Measurements from ENCODE around the gene PTMS.
"Not testable (repeated sequence)": the region's sequence is repeated elsewhere in the genome, so short reads cannot be mapped to it uniquely, and the experiment has no call there.

The PTMS gene

GRCh38 chr12:6765634-6766581 lies at the start of gene PTMS:
TSS of gene PTMS (plus strand) at chr12:6766363. CDS start at chr12:6766706, 343 bp downstream.
- no peak for DNase-seq

GRCh38 chr12:6716874-6717437 lies 49.2 kb upstream of the PTMS start:
- no peak for DNase-seq

GRCh38 chr12:6722863-6723262 lies 43.3 kb upstream of the PTMS start:
- no peak for DNase-seq

GRCh38 chr12:6723607-6724408 lies 42.4 kb upstream of the PTMS start, which contains the start of gene COPS7A:
TSS of gene COPS7A (plus strand) at chr12:6724046. CDS start at chr12:6724657, 611 bp downstream.
- DNase-seq = peak; percentile 92

GRCh38 chr12:6724409-6724797 lies 41.8 kb upstream of the PTMS start:
- DNase-seq = peak; percentile 13

GRCh38 chr12:6725350-6725749 lies 40.8 kb upstream of the PTMS start:
- DNase-seq = no peak

GRCh38 chr12:6729186-6729585 lies 37.0 kb upstream of the PTMS start:
- DNase-seq = no peak

- no peak for DNase-seq
These were observed 36.0 kb upstream of the PTMS start for GRCh38 chr12:6730169-6730568.

- DNase-seq = no peak
These were observed 31.4 kb upstream of the PTMS start for GRCh38 chr12:6734506-6735387.

- peak; percentile 47 for DNase-seq
These were observed 30.5 kb upstream of the PTMS start for GRCh38 chr12:6735448-6736191.

GRCh38 chr12:6736754-6737153 lies 29.4 kb upstream of the PTMS start:
- no peak for DNase-seq

GRCh38 chr12:6742080-6742479 lies 24.1 kb upstream of the PTMS start:
- not testable (repeated sequence) for DNase-seq

GRCh38 chr12:6742834-6743233 lies 23.3 kb upstream of the PTMS start:
- no peak for DNase-seq

GRCh38 chr12:6743300-6743699 lies 22.9 kb upstream of the PTMS start:
- DNase-seq = not testable (repeated sequence)

GRCh38 chr12:6745741-6746525 lies 20.2 kb upstream of the PTMS start:
- DNase-seq = no peak

- DNase-seq = no peak
These were observed 18.9 kb upstream of the PTMS start for GRCh38 chr12:6747216-6747615.

- no peak for DNase-seq
These were observed 17.4 kb upstream of the PTMS start for GRCh38 chr12:6748761-6749160.

- DNase-seq = no peak
These were observed 15.7 kb upstream of the PTMS start for GRCh38 chr12:6750506-6750905.

- DNase-seq = no peak
These were observed 14.4 kb upstream of the PTMS start for GRCh38 chr12:6751767-6752166.

GRCh38 chr12:6752167-6752920 lies 13.8 kb upstream of the PTMS start:
- peak; percentile 41 for DNase-seq

Measured in stimulated activated CD4-positive, alpha-beta T cell treated with anti-CD3 and anti-CD28 coated beads, Interleukin-4, amount 100 ng/mL, for 1 hour (primary cell).